A673 (cell line): ENCODE data around the gene GDF11. TPM values are rescaled to one million over a fixed set of nuclear protein-coding genes. Genes with fewer than 3 reads are reported as not detected.

Source experiments
- BruUV-seq: library from RNA; stranded (reverse); fragments of 400-500 nt; replicated peaks from 2 replicates; lab custom pipeline; 2021; lab: Mats Ljungman, UMichigan
- CTCF ChIA-PET: fragments of 300-600 bp; sonication (Branson Sonifier 250); formaldehyde crosslinking; loops from one replicate; lab custom pipeline; 2022; ENCODE audit warnings: antibody characterized with exemption; lab: Charles Lee
- POLR2A ChIA-PET: fragments of 300-600 bp; sonication (Branson Sonifier 250); formaldehyde crosslinking; loops from one replicate; lab custom pipeline; 2022; ENCODE audit warnings: antibody characterized with exemption; ENCODE audit not compliant: low non-redundant PET; lab: Charles Lee
- DNase-seq: peaks from one replicate; pipeline ENCODE4 v3.0.0-alpha.2; 2015; ENCODE audit warnings: low spot score
- H3K27ac ChIP-seq: fragments of 200-600 bp; sonication (generic); 2 replicates; pipeline ENCODE4 v1.5.1; 2016; ENCODE audit warnings: mixed run types, low read depth, mild to moderate bottlenecking, mixed read lengths, antibody characterized with exemption, low read length; ENCODE audit not compliant: poor library complexity, severe bottlenecking
- H3K27me3 ChIP-seq: fragments of 200-600 bp; sonication (generic); replicated peaks from 2 replicates; pipeline ENCODE4 v1.6.1; 2017; ENCODE audit warnings: mixed run types, low read depth, mild to moderate bottlenecking, mixed read lengths, antibody characterized with exemption, low read length; ENCODE audit not compliant: insufficient read depth, poor library complexity
- H3K36me3 ChIP-seq: fragments of 200-600 bp; sonication (generic); 2 replicates; pipeline ENCODE4 v1.6.1; 2016; ENCODE audit warnings: mixed run types, mild to moderate bottlenecking, mixed read lengths, antibody characterized with exemption, low read length; ENCODE audit not compliant: insufficient read depth, poor library complexity, severe bottlenecking
- H3K4me1 ChIP-seq: fragments of 200-600 bp; sonication (generic); 2 replicates; pipeline ENCODE4 v1.6.1; 2017; ENCODE audit warnings: mixed run types, mild to moderate bottlenecking, mixed read lengths, antibody characterized with exemption, low read length; ENCODE audit not compliant: insufficient read depth, poor library complexity, severe bottlenecking
- H3K4me3 ChIP-seq: fragments of 200-600 bp; sonication (generic); 2 replicates; pipeline ENCODE4 v1.5.1; 2016; ENCODE audit warnings: low read depth, mixed run types, mild to moderate bottlenecking, mixed read lengths, low read length; ENCODE audit not compliant: poor library complexity, severe bottlenecking
- H3K9me3 ChIP-seq: fragments of 200-600 bp; sonication (generic); 2 replicates; pipeline ENCODE4 v1.6.1; 2016; ENCODE audit warnings: mixed run types, low read depth, mild to moderate bottlenecking, mixed read lengths, antibody characterized with exemption, low read length; ENCODE audit not compliant: poor library complexity, severe bottlenecking
- CTCF ChIP-seq: fragments of 300-800, 200-600 bp; sonication (generic); conservative IDR thresholded peaks from 2 replicates; pipeline ENCODE4 v1.5.1; 2017; ENCODE audit warnings: low read depth, mild to moderate bottlenecking, antibody characterized with exemption, low read length, moderate library complexity, mixed read lengths
- EZH2 ChIP-seq: fragments of 200-600 bp; sonication (generic); IDR thresholded peaks from 2 replicates; pipeline ENCODE4 v1.6.1; 2017; ENCODE audit warnings: borderline replicate concordance, low read depth, mild to moderate bottlenecking, mixed read lengths, antibody characterized with exemption, low read length; ENCODE audit not compliant: poor library complexity, severe bottlenecking
- intact Hi-C: fragments of 100-400 bp; cut with micrococcal nuclease; formaldehyde crosslinking; loops from one replicate; pipeline ENCODE4 v1.10.0; 2022; ENCODE audit not compliant: unreplicated experiment
- total RNA-seq: library from RNA; stranded (reverse); gene quantifications from 2 replicates; pipeline ENCODE4 v1.2.3, GENCODE V29; 2021

GDF11 gene
- total RNA-seq, 1 experiment from 2014 or later: 38.4 TPM

GRCh38 chr12:55707219-55707671, 35.7 kb upstream of the GDF11 start:
- no peaks in the 10 kb centered on the region for H3K27me3 ChIP-seq
- no peaks in the 10 kb centered on the region for H3K9me3 ChIP-seq
- BruUV-seq: no TSS peak
- no peaks in the 10 kb centered on the region for H3K36me3 ChIP-seq
- ChIA-PET POLR2A (no interaction called here), CTCF (interaction anchor here (1.0 kb wide), 1 partner anchor 31 kb away, joined by 3 read pairs; no protein-coding TSS in a partner anchor)
- intact Hi-C loops: no loop called here
- H3K27ac ChIP-seq: no peak overlapping the region
- peak overlapping the region; percentile 58 for H3K4me3 ChIP-seq
- peaks cover 14% of the 10 kb centered on the region for H3K4me1 ChIP-seq
- no peak for TF ChIP-seq CTCF
- DNase-seq: no peak

- Histone ChIP-seq H3K9me3 (no peaks in the 10 kb centered on the region), H3K4me3 (peak within 1 kb of the TSS; percentile 58), H3K27ac (no peak within 1 kb of the TSS), H3K27me3 (no peaks in the 10 kb centered on the region), H3K36me3 (no peaks in the 10 kb centered on the region), H3K4me1 (peaks cover 14% of the 10 kb centered on the region)
- no TSS peak for BruUV-seq
- peak; percentile 73 for DNase-seq
- intact Hi-C loops: no loop called here
- TF ChIP-seq CTCF: no peak
- TF ChIP-seq EZH2: no peak
- CTCF ChIA-PET: interaction anchor here (1.0 kb wide), 1 partner anchor 31 kb away, joined by 3 read pairs; no protein-coding TSS in a partner anchor
- POLR2A ChIA-PET: no interaction called here
These were observed 34.9 kb upstream of the GDF11 start, which contains the start of gene ITGA7 for GRCh38 chr12:55707841-55708694. Gene ITGA7, minus strand, starts transcription at chr12:55707904. Its CDS starts 222 bp downstream, at chr12:55707682.

- BruUV-seq: no TSS peak
- peak overlapping the region; percentile 58 for H3K4me3 ChIP-seq
- intact Hi-C loops: no loop called here
- TF ChIP-seq CTCF (no peak), EZH2 (no peak)
- CTCF ChIA-PET: no interaction called here
- no peaks in the 10 kb centered on the region for H3K36me3 ChIP-seq
- DNase-seq: no peak
- H3K9me3 ChIP-seq: no peaks in the 10 kb centered on the region
- no peak overlapping the region for H3K27ac ChIP-seq
- peaks cover 14% of the 10 kb centered on the region for H3K4me1 ChIP-seq
- no peaks in the 10 kb centered on the region for H3K27me3 ChIP-seq
- POLR2A ChIA-PET: no interaction called here
These were observed 34.2 kb upstream of the GDF11 start for GRCh38 chr12:55708695-55709233.
